ENCODE results near the gene GOPC. TPM values are rescaled to one million over a fixed set of nuclear protein-coding genes. Genes with fewer than 3 reads are reported as not detected.

The GOPC gene
- total RNA-seq, 4 donors from 2014 or later: 20.5 to 34.1 (median 24.2) TPM

DNA sequence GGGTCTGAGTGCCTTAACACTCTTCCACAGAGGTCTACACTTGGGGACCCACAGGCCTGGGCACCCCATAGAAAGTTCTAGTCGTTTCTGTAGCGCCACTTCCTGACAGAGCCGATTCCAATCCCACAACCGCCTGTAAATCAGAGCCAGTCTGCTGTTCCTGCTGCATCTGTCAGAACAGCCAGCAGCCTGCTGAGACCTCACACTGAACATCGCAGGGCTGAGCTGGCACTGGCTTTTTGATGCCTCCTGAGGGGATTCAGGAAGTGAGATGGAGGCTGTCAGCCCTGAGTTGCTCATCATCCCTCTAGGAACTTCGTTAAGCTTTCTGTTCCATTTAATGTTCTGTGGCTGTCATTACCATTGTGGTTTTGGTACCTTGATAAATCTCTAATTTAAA lies 71.0 kb downstream of the GOPC start:
- Histone ChIP-seq H3K4me3 (no peak overlapping the region), H3K4me1 (no peaks in the 10 kb centered on the region), H3K9me3 (no peaks in the 10 kb centered on the region), H3K27me3 (no peaks in the 10 kb centered on the region), H3K36me3 (peaks cover 0 to 6% of the 10 kb centered on the region in 2 donors), H3K27ac (no peak overlapping the region)
- no peak for TF ChIP-seq POLR2A (IDR thresholded peaks at IDR 0.05)
- TF ChIP-seq POLR2AphosphoS5 (IDR thresholded peaks at IDR 0.05): no peak
- no peak for TF ChIP-seq EP300 (IDR thresholded peaks at IDR 0.05)
- TF ChIP-seq, protein P1, sequence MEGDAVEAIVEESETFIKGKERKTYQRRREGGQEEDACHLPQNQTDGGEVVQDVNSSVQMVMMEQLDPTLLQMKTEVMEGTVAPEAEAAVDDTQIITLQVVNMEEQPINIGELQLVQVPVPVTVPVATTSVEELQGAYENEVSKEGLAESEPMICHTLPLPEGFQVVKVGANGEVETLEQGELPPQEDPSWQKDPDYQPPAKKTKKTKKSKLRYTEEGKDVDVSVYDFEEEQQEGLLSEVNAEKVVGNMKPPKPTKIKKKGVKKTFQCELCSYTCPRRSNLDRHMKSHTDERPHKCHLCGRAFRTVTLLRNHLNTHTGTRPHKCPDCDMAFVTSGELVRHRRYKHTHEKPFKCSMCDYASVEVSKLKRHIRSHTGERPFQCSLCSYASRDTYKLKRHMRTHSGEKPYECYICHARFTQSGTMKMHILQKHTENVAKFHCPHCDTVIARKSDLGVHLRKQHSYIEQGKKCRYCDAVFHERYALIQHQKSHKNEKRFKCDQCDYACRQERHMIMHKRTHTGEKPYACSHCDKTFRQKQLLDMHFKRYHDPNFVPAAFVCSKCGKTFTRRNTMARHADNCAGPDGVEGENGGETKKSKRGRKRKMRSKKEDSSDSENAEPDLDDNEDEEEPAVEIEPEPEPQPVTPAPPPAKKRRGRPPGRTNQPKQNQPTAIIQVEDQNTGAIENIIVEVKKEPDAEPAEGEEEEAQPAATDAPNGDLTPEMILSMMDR (IDR thresholded peaks at IDR 0.05): no peak
- 63 to 82% methylated on average over 4 to 5 of the region's 6 CpGs for WGBS, 2 donors (ENCODE audit: low coverage in 1 of 2)
- ATAC-seq: no peak

DNA sequence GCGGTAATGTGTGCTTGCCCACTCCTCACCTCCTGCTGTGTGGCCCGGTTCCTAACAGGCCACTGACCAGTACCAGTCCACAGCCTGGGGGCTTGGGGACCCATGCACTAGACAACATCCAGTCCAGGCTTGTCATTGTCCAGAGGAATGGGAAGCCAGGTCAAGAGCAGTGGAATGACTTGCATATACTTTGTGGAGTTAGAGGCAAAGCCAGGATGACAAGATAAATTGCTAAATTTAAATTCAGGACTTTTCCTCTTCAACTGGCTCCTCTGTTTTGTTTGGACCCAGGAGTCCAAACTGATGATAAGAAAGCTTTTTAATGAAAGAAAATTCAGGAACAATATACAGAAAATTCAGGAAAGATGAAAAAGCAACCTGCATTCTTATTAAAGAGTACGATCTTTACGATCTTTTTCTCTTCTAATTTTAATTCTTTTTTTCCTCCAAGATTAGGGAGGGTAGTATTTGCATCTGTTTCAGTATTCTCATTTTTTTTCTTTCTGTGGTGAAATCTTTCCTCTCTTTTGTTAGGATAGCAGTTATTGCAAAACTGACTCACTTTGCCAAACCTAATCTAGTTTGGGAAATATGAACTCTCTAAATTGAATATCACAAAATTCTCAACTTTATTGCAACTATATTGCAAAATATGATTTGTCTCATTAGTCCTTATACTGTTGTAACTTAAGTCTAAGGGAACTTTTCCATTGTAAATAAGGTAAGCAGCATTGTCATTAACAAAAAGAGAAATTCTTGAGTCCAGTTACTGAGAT lies 71.7 kb downstream of the GOPC start:
- TF ChIP-seq POLR2A (IDR thresholded peaks at IDR 0.05) (no peak), POLR2AphosphoS5 (IDR thresholded peaks at IDR 0.05) (no peak), EP300 (IDR thresholded peaks at IDR 0.05) (no peak)
- TF ChIP-seq, protein P1 (IDR thresholded peaks at IDR 0.05): no peak
- H3K4me3 ChIP-seq: no peak overlapping the region
- H3K27me3 ChIP-seq: no peaks in the 10 kb centered on the region
- H3K9me3 ChIP-seq: no peaks in the 10 kb centered on the region
- peaks cover 0 to 7% of the 10 kb centered on the region in 2 donors for H3K36me3 ChIP-seq
- peak; percentile 56 for ATAC-seq
- no peak overlapping the region for H3K27ac ChIP-seq
- no peaks in the 10 kb centered on the region for H3K4me1 ChIP-seq
- 80 to 82% methylated on average over 2 to 4 of the region's 4 CpGs for WGBS, 2 donors (ENCODE audit: low coverage in 1 of 2)

DNA sequence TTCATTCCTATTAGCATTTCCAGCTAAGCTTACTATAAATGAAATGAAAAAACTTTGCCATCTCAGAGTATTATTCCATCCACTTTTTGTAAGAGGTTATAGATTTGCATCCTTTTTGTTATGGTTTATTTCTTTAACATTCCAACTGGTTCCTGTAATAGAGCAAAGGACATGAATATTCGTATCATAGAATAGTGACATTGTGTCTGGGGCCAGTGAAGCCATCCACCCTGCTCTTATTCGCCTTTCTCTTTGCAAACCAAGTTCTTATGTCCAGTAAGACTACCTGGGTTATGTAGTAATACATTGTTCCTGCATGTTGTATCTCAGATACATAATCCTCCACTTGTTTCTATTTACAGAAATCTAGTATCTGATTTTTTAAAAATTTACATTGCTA lies 76.7 kb downstream of the GOPC start:
- H3K27me3 ChIP-seq: no peaks in the 10 kb centered on the region
- H3K27ac ChIP-seq: no peak overlapping the region
- no peak for ATAC-seq
- TF ChIP-seq POLR2AphosphoS5 (IDR thresholded peaks at IDR 0.05) (no peak), POLR2A (IDR thresholded peaks at IDR 0.05) (no peak), EP300 (IDR thresholded peaks at IDR 0.05) (no peak)
- TF ChIP-seq, protein P1 (IDR thresholded peaks at IDR 0.05): no peak
- H3K36me3 ChIP-seq: peaks cover 0 to 6% of the 10 kb centered on the region in 2 donors
- H3K4me1 ChIP-seq: no peaks in the 10 kb centered on the region
- no peaks in the 10 kb centered on the region for H3K9me3 ChIP-seq
- WGBS, 2 donors (ENCODE audit: low coverage in 1 of 2): 90 to 92% methylated on average over 1 to 2 of the region's 2 CpGs
- H3K4me3 ChIP-seq: no peak overlapping the region

DNA sequence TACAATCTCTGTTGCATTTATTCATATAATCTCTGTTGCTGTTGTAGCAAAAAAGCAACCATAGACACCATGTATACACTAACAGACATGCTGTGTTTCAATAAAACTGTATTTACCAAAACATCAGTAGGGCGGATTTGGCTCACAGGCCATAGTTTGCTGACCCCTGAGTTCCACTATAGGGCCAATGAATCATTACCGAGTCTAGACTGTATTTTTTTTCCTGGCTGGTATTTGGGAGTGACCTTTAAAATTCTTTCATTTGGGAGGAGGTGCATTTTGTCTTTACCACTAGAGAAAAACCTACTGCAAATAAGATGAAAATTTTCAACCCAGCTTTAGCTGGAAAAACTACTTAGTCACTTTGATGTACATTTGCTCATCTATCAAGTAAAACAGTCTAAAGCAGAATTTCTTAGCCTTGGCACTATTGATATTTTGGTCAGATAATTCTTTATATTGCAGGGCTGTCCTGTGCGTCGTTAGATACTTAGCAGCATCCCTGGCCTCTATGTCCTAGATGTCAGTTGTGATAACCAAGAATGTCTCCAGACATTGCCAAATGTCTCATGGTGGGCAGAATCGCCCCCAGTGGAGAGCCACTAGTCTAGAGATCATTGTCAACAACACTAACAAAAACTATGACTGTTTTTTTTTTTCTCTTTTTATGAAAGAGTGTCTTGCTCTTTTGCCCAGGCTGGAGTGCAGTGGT lies 80.4 kb downstream of the GOPC start:
- TF ChIP-seq POLR2A (IDR thresholded peaks at IDR 0.05) (no peak), EP300 (IDR thresholded peaks at IDR 0.05) (no peak), POLR2AphosphoS5 (IDR thresholded peaks at IDR 0.05) (no peak)
- TF ChIP-seq, protein P1 (IDR thresholded peaks at IDR 0.05): no peak
- ATAC-seq: no peak
- WGBS, 2 donors (ENCODE audit: low coverage in 1 of 2): 79 to 90% methylated on average over 3 to 5 of the region's 5 CpGs
- H3K27me3 ChIP-seq: no peaks in the 10 kb centered on the region
- H3K36me3 ChIP-seq: peaks cover 0 to 10% of the 10 kb centered on the region in 2 donors
- no peak overlapping the region for H3K4me3 ChIP-seq
- H3K4me1 ChIP-seq: no peaks in the 10 kb centered on the region
- no peaks in the 10 kb centered on the region for H3K9me3 ChIP-seq
- no peak overlapping the region for H3K27ac ChIP-seq

Data from gastroesophageal sphincter (tissue), 4 donors.